Medulla oblongata (tissue), 1 donor: ENCODE data around the gene AJUBA.
A peak's percentile ranks its signal among the peaks of the same experiment; 100 is the strongest.
"Not testable (repeated sequence)": the region's sequence is repeated elsewhere in the genome, so short reads cannot be mapped to it uniquely, and the experiment has no call there.

Experiments
- DNase-seq: peaks from one replicate; pipeline ENCODE4 v3.0.0-alpha.2; 2015; ENCODE audit errors: extremely low spot score

AJUBA gene

GRCh38 chr14:22981090-22981875 lies 1.1 kb downstream of the AJUBA start:
- no peak for DNase-seq

- no peak for DNase-seq
Measured at GRCh38 chr14:22980672-22981089, 1.7 kb downstream of the AJUBA start.

DNA sequence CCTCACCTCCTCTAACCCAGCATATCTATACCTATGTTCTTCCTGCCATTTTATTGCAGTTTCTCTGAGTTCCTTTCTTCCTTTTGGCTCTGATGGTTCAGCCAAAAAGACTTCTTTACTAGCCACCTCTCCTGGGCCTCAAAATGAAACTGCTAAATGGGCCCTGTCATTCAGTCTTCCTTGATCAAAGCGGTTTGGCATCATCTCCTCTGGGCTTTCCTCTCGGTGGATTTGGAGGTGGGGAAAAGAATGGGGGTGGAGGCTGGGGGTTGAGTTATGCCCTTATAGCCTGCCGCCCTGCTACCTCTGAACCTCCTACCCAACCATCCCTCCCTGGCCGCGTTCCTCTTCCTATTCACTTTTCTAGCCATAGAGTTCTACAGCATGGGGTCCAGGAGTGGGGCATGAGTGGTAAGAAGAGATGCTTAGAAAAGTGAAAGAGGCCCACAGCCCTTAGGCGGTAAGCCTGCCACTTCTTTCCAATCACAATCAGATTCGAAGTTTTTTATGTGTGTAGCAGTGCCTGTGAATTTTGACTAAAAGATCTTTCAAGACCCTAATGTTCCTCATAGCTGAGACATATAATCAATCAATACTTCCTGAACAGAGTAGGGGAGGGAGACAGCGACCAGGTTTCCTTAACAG lies 2.5 kb downstream of the AJUBA start:
- no peak for DNase-seq

GRCh38 chr14:22978981-22979671 lies 3.2 kb downstream of the AJUBA start:
- no peak for DNase-seq

GRCh38 chr14:22978487-22978837 lies 3.9 kb downstream of the AJUBA start:
- no peak for DNase-seq

- no peak for DNase-seq
Measured at GRCh38 chr14:22977684-22978486, 4.5 kb downstream of the AJUBA start.

GRCh38 chr14:22977434-22977683 lies 5.0 kb downstream of the AJUBA start:
- DNase-seq = no peak

GRCh38 chr14:22976620-22977433 lies 5.5 kb downstream of the AJUBA start:
- DNase-seq = no peak

- no peak for DNase-seq
Measured at GRCh38 chr14:22974530-22975313, 7.6 kb downstream of the AJUBA start.

DNA sequence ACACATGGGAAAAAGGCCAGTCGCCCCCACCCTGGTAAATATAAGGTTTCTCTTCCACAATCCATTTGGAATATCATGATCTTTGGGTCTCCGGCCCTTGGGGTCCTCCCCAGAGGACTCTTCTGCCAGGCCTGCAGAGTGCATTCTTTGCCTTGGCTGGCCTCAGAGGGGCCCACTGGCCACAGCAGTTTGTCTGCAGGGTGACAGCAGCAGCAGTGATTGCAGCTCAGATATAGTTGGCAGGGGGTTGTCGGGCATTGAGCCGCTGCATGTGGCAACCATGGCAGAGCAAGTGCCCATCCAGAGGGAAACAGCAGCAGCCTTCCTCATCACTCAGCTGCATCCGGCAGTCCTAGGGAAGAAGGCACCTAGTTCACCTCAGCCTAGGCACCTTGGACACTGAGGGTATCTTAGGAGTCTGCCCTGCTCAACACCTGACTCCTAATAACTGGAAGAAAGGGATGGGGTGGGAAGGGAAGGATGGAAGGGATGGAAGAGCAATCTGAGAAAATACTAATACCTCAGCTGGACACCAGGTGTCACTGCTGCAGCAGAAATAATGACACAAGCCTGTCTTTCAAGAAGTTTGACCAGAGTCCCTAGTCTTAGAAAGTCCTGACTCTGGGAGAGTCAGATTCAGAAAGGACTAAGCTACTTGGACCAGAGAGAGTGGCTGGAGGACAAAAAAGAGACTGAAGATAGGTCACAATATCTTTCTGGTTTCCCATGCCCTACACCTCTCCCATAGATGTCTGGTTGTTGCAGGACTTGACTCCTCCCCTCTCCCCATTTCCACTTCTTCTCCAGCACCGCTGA lies 8.9 kb downstream of the AJUBA start:
- DNase-seq = peak; percentile 71

DNA sequence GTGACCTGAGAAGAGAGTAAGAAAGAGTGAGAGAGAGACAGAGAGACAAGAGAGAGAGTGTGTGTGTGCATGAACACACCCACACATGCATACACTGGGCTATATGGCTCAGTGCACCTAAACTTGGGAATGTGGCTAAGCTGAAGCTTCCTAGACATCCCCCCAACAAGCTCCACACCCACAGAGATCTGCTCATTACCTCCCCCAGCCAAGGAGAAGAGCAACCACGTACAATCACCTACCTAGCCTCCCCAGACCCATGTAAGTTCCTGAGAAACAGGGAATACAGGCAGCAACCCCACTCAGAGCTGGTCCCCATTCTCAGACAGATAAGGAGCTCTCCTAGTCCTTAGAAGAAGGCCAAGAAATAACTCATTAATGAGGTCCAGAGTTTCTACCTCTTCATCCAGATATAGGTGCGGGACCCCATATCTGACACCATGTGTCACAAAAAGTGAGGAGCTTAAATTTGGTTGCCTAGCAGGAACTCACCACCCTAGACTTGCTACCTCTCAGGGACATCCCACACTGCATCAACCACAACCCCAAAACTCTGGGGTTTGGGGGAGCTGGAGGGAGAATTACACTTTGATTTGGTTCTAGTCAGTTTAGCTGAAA lies 9.9 kb downstream of the AJUBA start:
- no peak for DNase-seq

- no peak for DNase-seq
Measured at GRCh38 chr14:22971152-22971551, 11.2 kb downstream of the AJUBA start.

DNA sequence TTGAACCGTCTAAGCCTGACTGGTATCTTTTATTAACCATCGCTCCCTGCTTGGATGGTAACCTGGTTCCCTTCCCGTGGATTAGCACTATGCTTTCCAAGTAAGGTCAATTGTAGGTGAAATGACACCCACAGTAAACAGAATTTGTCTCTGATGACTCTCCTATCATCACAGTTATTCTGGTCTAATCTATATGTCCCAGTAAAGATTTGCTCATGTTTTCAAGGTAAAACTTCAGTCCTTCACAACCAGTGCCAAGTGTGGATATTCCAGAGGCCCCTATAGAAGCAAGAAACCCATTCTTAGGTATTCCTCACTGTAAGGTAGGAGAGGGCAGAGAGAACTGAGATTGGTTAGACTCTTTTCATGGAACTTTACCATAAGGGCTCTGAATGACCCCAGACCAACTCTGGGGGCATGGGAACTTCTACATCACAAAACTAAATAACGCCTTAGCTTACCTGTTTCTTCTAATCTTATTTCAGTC lies 15.5 kb downstream of the AJUBA start:
- DNase-seq = no peak

DNA sequence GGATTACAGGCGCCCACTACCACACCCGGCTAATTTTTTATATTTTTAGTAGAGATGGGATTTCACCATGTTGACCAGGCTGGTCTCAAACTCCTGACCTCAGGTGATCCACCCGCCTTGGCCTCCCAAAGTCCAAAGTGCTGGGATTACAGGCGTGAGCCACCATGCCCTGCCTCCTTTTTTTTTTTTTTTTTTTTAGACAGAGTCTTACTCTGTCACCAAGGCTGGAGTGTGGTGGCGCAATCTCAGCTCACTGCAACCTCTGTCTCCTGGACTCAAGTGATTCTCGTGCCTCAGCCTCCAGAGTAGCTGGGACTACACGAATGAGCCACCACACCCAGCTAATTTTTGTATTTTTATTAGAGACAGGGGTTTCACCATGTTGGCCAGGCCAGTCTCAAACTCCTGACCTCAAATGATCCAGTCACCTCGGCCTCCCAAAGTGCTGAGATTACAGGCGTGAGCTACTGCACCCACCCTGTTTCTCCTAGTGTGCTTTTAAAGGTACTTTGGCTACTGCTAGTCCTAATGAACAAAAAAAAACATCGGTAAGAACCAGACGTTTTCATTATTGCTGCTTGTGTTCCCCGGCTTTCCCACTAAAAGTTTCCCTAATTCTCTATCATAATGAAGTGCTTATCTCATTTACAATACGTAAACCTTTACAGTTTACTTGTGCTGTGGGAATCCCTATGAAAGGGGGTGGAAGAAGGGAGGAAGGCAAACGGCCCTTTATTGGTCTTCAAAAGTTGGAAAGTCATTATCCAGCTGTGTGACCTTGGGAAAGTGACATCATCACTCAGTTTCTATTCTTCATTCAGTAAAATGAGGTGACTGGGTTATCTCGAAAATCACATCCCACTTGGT lies 16.2 kb downstream of the AJUBA start:
- not testable (repeated sequence) for DNase-seq

DNA sequence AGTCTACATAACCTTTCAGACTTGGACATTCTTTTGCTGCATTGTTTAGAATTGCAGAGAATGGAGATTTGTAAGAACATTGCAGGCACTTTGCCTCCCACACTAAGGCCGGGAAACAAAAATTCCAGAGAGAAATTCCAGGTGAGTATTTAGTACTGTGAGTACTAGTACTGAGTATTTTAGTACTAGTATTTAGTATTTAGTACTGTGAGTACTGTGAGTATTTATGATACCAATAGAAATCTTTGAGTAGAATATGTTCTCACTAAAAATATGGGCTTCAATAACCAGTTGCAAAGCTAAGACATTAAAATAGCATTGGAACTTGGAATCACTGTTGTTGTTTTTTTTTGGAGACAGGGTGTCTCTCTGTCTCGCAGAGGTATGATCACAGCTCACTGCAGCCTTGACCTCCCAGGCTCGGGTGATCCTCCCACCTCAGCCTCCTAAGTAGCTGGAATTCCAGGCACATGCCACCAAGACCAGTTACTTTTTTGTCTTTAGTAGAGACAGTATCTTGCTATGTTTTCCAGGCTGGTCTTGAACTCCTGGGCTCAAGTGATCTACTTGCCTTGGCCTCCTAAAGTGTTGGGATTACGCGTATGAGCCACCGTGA lies 20.2 kb downstream of the AJUBA start:
- no peak for DNase-seq

- DNase-seq = no peak
Measured at GRCh38 chr14:22955702-22956569, 26.4 kb downstream of the AJUBA start.

- no peak for DNase-seq
Measured at GRCh38 chr14:22952418-22952817, 29.9 kb downstream of the AJUBA start.
